Omental fat pad (tissue), 4 donors: ENCODE data around the gene AKAP17A. TPM values are rescaled to one million over a fixed set of nuclear protein-coding genes. Genes with fewer than 3 reads are reported as not detected.

Source experiments
- ATAC-seq: fragments of 150-250 bp; one replicate; pipeline ENCODE4 v1.9.1; 2016; ENCODE audit warnings: mild to moderate bottlenecking, moderate library complexity; ENCODE audit not compliant: low FRiP score
- DNase-seq: peaks from one replicate; pipeline ENCODE4 v3.0.0-alpha.2; 2019; ENCODE audit warnings: low spot score
- CTCF ChIP-seq, 3 donors: fragments of 450-650 bp; IDR thresholded peaks; one replicate each; pipeline ENCODE4 v1.5.1; 2016 to 2017; ENCODE audit warnings: antibody characterized with exemption in 3 of 3, mild to moderate bottlenecking in 3 of 3, moderate library complexity in 2 of 3
- total RNA-seq, 4 donors: library from RNA; depleted of rRNA; stranded (reverse); fragments of >200 nt; gene quantifications; one replicate each; pipeline ENCODE4 v1.1.0, GENCODE V29; 2016

Gene AKAP17A
- total RNA-seq, 4 donors from 2014 or later, result 31.6 to 53.0 (median 46.9) TPM

- no peak for TF ChIP-seq CTCF (IDR thresholded peaks at IDR 0.05)
- ATAC-seq (no peak), DNase-seq (no peak)
Measured at GRCh38 chrX:1629244-1629643, 37.8 kb downstream of the AKAP17A start.

- ATAC-seq, result no peak
- no peak for TF ChIP-seq CTCF (IDR thresholded peaks at IDR 0.05)
Measured at GRCh38 chrX:1646009-1646408, 54.6 kb downstream of the AKAP17A start.

GRCh38 chrX:1649621-1650020 is 58.2 kb downstream of the AKAP17A start:
- no peak for TF ChIP-seq CTCF (IDR thresholded peaks at IDR 0.05)
- ATAC-seq (no peak), DNase-seq (no peak)

More at GRCh38 chrX:1646009-1646408, 54.6 kb downstream of the AKAP17A start:
- no peak for DNase-seq

Other genes with a start within 250 kb of the AKAP17A start
- gene SLC25A6, start 199.5 kb upstream of the AKAP17A start, total RNA-seq, result 100 to 1,000 TPM; 342 to 468 (median 415) TPM
- gene ASMTL, start 138.7 kb upstream of the AKAP17A start, total RNA-seq, result 10 to 100 TPM; 17.9 to 27.3 (median 21.8) TPM
- gene P2RY8, start 54.4 kb upstream of the AKAP17A start, total RNA-seq, result 1 to 10 TPM; 1.7 to 5.5 (median 2.9) TPM
- gene ASMT, start 23.5 kb downstream of the AKAP17A start, total RNA-seq, result under 1 TPM in 1 of 4 donors, not detected in 3; 0.56 TPM